ENCODE data around the gene PTPN5.

The PTPN5 gene

GRCh38 chr11:18681949-18682348 is 109.6 kb downstream of the PTPN5 start:
- DNase-seq (ENCODE audit: low read depth), result peak; percentile 35

All from EH (cell line).